ENCODE measurements around the gene MAPK8IP1.

DNA sequence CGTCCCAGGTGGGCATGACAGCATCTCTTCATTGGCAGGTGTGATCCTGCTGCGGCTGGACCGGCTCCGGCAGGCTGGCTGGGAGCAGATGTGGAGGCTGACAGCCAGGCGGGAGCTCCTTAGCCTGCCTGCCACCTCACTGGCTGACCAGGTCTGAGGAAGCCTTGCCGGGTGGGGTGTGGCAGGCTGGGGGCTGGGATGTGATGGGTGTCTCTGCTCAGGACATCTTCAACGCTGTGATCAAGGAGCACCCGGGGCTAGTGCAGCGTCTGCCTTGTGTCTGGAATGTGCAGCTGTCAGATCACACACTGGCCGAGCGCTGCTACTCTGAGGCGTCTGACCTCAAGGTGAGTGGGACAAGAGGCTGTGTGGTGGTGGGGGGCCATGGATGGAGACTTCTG, 40.5 kb downstream of the MAPK8IP1 start:
- no peak for TF ChIP-seq TCF4 (CRISPR knock-in tag; IDR thresholded peaks at IDR 0.05; ENCODE audit: borderline replicate concordance)
- no peak for TF ChIP-seq ZC3H10 (CRISPR knock-in tag; IDR thresholded peaks at IDR 0.05)
- no peak for TF ChIP-seq GLIS3 (CRISPR knock-in tag; IDR thresholded peaks at IDR 0.05)
- TF ChIP-seq, protein P1, sequence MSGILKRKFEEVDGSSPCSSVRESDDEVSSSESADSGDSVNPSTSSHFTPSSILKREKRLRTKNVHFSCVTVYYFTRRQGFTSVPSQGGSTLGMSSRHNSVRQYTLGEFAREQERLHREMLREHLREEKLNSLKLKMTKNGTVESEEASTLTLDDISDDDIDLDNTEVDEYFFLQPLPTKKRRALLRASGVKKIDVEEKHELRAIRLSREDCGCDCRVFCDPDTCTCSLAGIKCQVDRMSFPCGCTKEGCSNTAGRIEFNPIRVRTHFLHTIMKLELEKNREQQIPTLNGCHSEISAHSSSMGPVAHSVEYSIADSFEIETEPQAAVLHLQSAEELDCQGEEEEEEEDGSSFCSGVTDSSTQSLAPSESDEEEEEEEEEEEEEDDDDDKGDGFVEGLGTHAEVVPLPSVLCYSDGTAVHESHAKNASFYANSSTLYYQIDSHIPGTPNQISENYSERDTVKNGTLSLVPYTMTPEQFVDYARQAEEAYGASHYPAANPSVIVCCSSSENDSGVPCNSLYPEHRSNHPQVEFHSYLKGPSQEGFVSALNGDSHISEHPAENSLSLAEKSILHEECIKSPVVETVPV (CRISPR knock-in tag; IDR thresholded peaks at IDR 0.05): no peak

Data from SK-N-SH treated with all-trans-retinoic acid at 6 μM for 48 hours (cell line).